Epithelial cell of esophagus (primary cell): ENCODE measurements around the gene TRPV2.
"Not testable (repeated sequence)": the region's sequence is repeated elsewhere in the genome, so short reads cannot be mapped to it uniquely, and the experiment has no call there.

ENCODE experiments used
- DNase-seq: peaks from one replicate; pipeline ENCODE4 v3.0.0; 2010; ENCODE audit warnings: low read depth
- H3K4me3 ChIP-seq: 2 replicates; pipeline ENCODE4 v1.5.1; 2011; ENCODE audit warnings: mild to moderate bottlenecking, low read length, control low read depth
- TF ChIP-seq, protein P1 (sequence below): IDR thresholded peaks from 2 replicates; pipeline ENCODE4 v1.5.1; 2011; ENCODE audit warnings: low read depth, mild to moderate bottlenecking, low read length, control low read depth, inconsistent platforms; ENCODE audit not compliant: insufficient read depth; ENCODE audit errors: missing control alignments

Gene TRPV2

DNA sequence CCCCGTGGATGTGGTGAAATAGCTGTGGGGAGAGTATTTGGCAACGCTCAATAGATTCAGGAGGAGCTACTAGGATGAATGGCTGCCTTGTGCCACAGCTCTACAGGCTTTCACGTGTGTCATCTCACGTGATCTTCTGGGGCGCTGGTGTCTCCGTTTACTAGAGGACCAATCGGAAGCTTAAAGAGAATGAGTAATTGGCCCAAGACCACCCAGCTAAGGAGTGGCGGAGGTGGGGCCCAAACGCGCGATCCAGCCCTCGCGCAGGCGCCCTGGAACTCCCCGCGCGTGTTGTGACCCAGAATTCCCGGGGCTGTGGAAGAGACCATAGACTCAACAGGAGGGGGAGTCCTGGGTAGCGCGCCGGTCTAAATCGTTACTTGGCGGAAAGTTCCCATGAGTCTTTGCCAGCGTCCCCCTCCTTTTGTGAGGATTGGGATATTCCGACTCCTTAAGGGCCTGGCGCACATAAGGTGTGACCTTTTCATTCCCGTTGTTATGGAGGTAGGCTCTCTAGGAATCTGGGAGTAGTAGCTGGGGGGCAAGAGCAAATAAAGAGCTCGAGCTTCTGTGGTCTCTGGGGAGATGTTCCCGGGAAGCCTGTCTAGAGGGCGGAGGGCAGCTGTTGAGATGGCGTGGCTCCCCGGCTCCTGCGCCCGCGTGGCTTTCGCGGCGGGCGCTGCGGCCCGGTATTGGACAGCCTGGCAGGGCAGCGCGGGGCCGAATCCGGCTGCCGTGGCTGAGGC is 23.4 kb downstream of the TRPV2 start:
- TF ChIP-seq, protein P1, sequence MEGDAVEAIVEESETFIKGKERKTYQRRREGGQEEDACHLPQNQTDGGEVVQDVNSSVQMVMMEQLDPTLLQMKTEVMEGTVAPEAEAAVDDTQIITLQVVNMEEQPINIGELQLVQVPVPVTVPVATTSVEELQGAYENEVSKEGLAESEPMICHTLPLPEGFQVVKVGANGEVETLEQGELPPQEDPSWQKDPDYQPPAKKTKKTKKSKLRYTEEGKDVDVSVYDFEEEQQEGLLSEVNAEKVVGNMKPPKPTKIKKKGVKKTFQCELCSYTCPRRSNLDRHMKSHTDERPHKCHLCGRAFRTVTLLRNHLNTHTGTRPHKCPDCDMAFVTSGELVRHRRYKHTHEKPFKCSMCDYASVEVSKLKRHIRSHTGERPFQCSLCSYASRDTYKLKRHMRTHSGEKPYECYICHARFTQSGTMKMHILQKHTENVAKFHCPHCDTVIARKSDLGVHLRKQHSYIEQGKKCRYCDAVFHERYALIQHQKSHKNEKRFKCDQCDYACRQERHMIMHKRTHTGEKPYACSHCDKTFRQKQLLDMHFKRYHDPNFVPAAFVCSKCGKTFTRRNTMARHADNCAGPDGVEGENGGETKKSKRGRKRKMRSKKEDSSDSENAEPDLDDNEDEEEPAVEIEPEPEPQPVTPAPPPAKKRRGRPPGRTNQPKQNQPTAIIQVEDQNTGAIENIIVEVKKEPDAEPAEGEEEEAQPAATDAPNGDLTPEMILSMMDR: no peak
- DNase-seq: peak; percentile 100
- H3K4me3 ChIP-seq: peak overlapping the region; percentile 95

DNA sequence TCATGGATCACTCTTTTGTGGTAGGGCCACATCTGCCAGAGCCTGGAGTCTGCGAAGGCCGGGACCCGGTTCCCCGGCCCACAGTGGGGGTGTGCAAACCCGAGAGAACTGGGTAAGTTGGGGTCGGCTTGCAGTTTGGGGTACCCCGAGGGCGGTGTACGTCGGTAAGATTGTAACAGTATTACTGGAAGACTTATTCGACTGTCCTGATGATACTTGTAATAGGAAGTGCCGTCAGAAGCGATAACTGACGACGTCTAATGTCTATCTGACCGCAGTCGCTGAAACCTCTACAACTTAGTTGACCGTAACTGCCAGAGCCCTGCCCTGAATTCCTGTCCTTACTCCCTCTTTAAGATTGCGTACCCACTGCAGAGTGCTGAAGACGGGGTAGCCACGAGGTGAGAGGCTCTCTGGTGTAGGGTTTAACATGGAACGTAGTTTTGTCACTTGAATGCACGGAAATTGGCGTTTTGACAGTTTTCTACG is 24.0 kb downstream of the TRPV2 start:
- TF ChIP-seq, protein P1: no peak
- no peak for DNase-seq

DNA sequence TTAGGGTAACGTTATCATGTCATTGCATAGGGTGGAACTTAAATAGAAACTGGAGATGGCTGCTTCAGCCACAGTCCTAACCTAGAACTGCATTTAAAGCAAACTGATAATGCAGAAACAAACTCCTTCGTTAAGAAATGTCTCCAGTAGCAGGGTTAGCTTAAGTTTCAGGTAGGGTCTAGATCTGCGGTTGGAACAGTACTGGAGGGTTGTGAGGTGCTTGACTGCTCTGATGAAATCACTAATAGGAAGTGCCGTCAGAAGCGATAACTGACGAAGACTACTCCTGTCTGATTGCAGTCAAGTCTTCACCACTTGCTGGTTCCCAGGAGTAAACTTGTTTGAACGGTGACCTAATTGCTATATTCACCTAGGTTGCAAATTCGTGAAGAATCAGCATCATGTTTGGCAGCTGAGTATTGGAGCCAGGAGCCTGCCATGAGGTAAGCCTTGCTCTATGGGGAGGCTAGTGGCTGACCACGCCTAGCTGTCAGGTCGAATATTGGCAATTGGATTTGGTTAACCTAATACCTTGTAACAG is 24.5 kb downstream of the TRPV2 start:
- peak; percentile 48 for DNase-seq
- peak overlapping the region; percentile 95 for H3K4me3 ChIP-seq
- TF ChIP-seq, protein P1: no peak

More for the DNA sequence above, 24.0 kb downstream of the TRPV2 start:
- H3K4me3 ChIP-seq: peak overlapping the region; percentile 95

DNA sequence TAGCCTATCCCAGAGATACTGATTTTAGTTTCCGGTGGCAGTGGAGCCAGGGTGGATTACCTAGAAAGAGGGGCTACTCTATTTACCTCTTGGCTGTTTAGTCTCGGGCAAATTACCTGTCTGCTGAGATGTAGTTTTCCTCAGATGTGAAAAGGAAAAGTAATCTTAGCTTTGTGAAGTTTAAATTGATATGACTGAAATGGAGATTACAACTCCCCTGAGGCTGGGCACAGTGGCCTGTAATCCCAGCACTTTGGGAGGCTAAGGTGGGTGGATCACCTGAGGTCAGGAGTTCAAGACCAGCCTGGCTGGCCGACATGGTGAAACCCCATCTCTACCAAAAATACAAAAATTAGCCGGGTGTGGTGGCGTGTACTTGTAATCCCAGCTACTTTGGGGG is 25.0 kb downstream of the TRPV2 start:
- DNase-seq: not testable (repeated sequence)

DNA sequence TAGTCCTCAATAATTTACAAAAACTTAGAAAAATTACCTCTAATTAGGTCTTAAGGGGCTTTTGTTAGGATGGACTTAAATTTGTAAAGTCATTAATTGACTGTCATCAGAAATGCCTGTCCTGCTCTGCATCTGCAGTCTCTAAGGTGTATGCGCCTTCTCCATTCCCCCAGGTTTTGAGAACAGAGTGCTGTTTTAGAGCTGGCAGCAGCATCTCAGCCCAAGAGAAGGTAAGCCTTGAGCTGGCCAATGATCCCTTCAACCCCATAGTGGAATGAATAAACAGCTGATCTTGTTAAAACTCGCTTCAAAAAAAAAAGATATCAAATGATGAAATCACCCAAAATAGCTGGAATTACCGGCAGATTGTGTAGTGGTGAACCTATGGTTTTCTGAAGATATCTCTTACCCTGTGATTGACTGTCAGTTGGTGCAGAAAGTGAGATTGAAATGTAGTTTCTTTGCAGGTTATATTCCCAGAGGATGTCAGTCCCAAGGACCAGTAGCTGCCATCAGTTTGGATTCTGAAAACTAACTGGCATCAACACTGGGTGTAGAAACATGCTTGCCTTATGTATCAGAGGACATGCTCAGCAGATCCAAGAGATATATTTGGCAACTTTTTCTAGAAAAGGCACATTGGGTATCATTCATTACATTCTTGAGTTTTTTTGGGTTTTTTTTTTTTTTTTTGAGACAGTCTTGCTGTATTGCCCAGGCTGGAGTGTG is 25.7 kb downstream of the TRPV2 start:
- H3K4me3 ChIP-seq: peak overlapping the region; percentile 95

More for the DNA sequence above, 25.0 kb downstream of the TRPV2 start:
- H3K4me3 ChIP-seq: peak overlapping the region; percentile 95

DNA sequence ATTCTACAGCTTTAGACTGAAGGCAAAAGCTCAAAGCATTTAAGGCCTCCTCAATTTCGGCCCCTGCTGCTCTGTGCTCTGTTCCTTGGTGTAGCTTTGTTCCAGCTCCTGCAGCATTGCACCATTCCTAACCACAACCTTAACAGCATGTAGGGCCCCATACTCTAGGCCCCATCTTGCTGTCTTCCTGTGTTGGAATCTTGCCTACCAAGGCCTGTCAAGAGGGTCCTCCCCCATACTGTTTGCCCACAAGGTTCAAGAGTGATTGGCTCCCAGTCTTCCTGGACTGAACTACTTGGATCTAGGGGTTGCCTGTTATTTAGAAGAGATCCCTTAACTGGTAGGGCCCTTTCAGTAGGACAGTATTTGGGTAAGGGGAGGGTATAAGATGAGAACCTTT is 26.8 kb downstream of the TRPV2 start:
- TF ChIP-seq, protein P1: no peak
- H3K4me3 ChIP-seq: peak overlapping the region; percentile 5
- DNase-seq: no peak

More for the DNA sequence above, 25.7 kb downstream of the TRPV2 start:
- no peak for DNase-seq
- TF ChIP-seq, protein P1: no peak
